GM12878 (cell line): ENCODE data around the gene MCTP2. TPM values are rescaled to one million over a fixed set of nuclear protein-coding genes. Genes with fewer than 3 reads are reported as not detected.
"Not testable (repeated sequence)": the region's sequence is repeated elsewhere in the genome, so short reads cannot be mapped to it uniquely, and the experiment has no call there.

Source experiments
- ATAC-seq: fragments of 200-7000 bp; cut with Tn5 transposase; 3 replicates; pipeline ENCODE4 v1.9.1; 2020; ENCODE audit warnings: mild to moderate bottlenecking, moderate library complexity
- BruUV-seq: library from RNA; stranded (reverse); fragments of 400-500 nt; replicated peaks from 2 replicates; lab custom pipeline; 2021; lab: Mats Ljungman, UMichigan
- CTCF ChIA-PET: fragments of 300-600 bp; sonication (Branson Sonifier 250); formaldehyde crosslinking; extraction: SDS; loops from one replicate; lab custom pipeline; 2021; ENCODE audit warnings: inconsistent platforms; lab: Yijun Ruan, JAX
- POLR2A ChIA-PET: fragments of 350-600 bp; formaldehyde crosslinking; extraction: SDS; loops from one replicate; lab custom pipeline; 2021; ENCODE audit warnings: inconsistent platforms; lab: Charles Lee
- RAD21 ChIA-PET: fragments of 300-600 bp; sonication (Branson Sonifier 250); formaldehyde crosslinking; loops from one replicate; lab custom pipeline; 2023; ENCODE audit warnings: antibody characterized with exemption; ENCODE audit not compliant: unreplicated experiment; lab: Charles Lee
- SMC1A ChIA-PET: fragments of 300-600 bp; sonication (Branson Sonifier 250); formaldehyde crosslinking; loops from one replicate; lab custom pipeline; 2023; ENCODE audit not compliant: unreplicated experiment, uncharacterized antibody; lab: Charles Lee
- DNase-seq: peaks from one replicate; pipeline ENCODE4 v3.0.0-alpha.2; 2011; ENCODE audit warnings: low read depth, low spot score
- FAIRE-seq: peaks from 3 replicates; lab custom pipeline; 2011; peaks lifted over from hg19 to GRCh38; lab: Jason Lieb, UNC
- H2AFZ ChIP-seq: 2 replicates; pipeline ENCODE4 v1.6.0; 2011; ENCODE audit warnings: low read depth, low read length, control low read depth; ENCODE audit not compliant: control insufficient read depth
- H3K27ac ChIP-seq: 2 replicates; pipeline ENCODE4 v1.5.1; 2011; ENCODE audit warnings: control low read depth; ENCODE audit not compliant: control insufficient read depth, insufficient read depth
- H3K27me3 ChIP-seq, 2 experiments: replicated peaks in 1 of 2; 2 replicates each; pipeline versions ENCODE4 v1.6.0 to v1.6.1; 2011; ENCODE audit warnings: low read length in 1 of 2; ENCODE audit not compliant: control insufficient read depth in 2 of 2, insufficient read depth in 2 of 2
- H3K36me3 ChIP-seq, 2 experiments: 2 replicates each; pipeline ENCODE4 v1.5.1; 2011; ENCODE audit warnings: low read length in 1 of 2; ENCODE audit not compliant: control insufficient read depth in 2 of 2, insufficient read depth in 2 of 2
- H3K4me1 ChIP-seq: 2 replicates; pipeline ENCODE4 v1.6.1; 2011; ENCODE audit warnings: mild to moderate bottlenecking, low read length, moderate library complexity, mixed read lengths; ENCODE audit not compliant: control insufficient read depth, insufficient read depth
- H3K4me2 ChIP-seq: 2 replicates; pipeline ENCODE4 v1.6.0; 2011; ENCODE audit warnings: control low read depth; ENCODE audit not compliant: control insufficient read depth, insufficient read depth
- H3K4me3 ChIP-seq: fragments of 200-600 bp; sonication (generic); 2 replicates; pipeline ENCODE4 v1.5.1; 2016
- H3K79me2 ChIP-seq: 2 replicates; pipeline ENCODE4 v1.6.0; 2011; ENCODE audit warnings: low read length; ENCODE audit not compliant: control insufficient read depth, insufficient read depth
- H3K9ac ChIP-seq: 2 replicates; pipeline ENCODE4 v1.8.0; 2011; ENCODE audit warnings: low read length, control low read depth, mixed read lengths; ENCODE audit not compliant: control insufficient read depth, insufficient read depth
- H3K9me3 ChIP-seq: replicated peaks from 3 replicates; pipeline ENCODE4 v1.5.1; 2011; ENCODE audit warnings: mild to moderate bottlenecking, low read length; ENCODE audit not compliant: control insufficient read depth, insufficient read depth
- H4K20me1 ChIP-seq: 2 replicates; pipeline ENCODE4 v1.6.0; 2011; ENCODE audit not compliant: control insufficient read depth, insufficient read depth
- BMI1 ChIP-seq: fragments of 450-650 bp; IDR thresholded peaks from 2 replicates; pipeline ENCODE4 v1.6.1; 2016; ENCODE audit warnings: mild to moderate bottlenecking, moderate library complexity, borderline replicate concordance
- CHD1 ChIP-seq: IDR thresholded peaks from 2 replicates; pipeline ENCODE4 v1.6.1; 2012; ENCODE audit warnings: low read depth, low read length, improper control_type of control experiment
- CREM ChIP-seq: IDR thresholded peaks from 2 replicates; pipeline ENCODE4 v1.6.1; 2014; ENCODE audit warnings: antibody characterized with exemption, low read depth
- E2F8 ChIP-seq: fragments of 450-650 bp; IDR thresholded peaks from 2 replicates; pipeline ENCODE4 v1.6.1; 2018; ENCODE audit warnings: mild to moderate bottlenecking, low read depth, moderate library complexity; ENCODE audit not compliant: partially characterized antibody
- EGR1 ChIP-seq, 2 experiments: IDR thresholded peaks; 1 replicate in 1 of 2; 2 replicates in 1 of 2; pipeline ENCODE4 v1.6.1; 2011 to 2012; ENCODE audit warnings: low read depth in 2 of 2, low read length in 2 of 2, borderline replicate concordance in 1 of 2, mild to moderate bottlenecking in 1 of 2, moderate library complexity in 1 of 2
- GATAD2B ChIP-seq: fragments of 450-650 bp; conservative IDR thresholded peaks from 2 replicates; pipeline ENCODE4 v1.6.1; 2017; ENCODE audit warnings: low read depth, mild to moderate bottlenecking, moderate library complexity
- HDAC2 ChIP-seq: fragments of 200-600 bp; sonication (generic); IDR thresholded peaks from 2 replicates; pipeline ENCODE4 v1.6.1; 2017
- IKZF2 ChIP-seq, 2 experiments: fragments of 450-650 bp; IDR thresholded peaks; 2 replicates each; pipeline ENCODE4 v1.6.1; 2017; ENCODE audit warnings: mild to moderate bottlenecking in 2 of 2, moderate library complexity in 2 of 2
- LARP7 ChIP-seq: fragments of 450-650 bp; IDR thresholded peaks from 2 replicates; pipeline ENCODE4 v1.6.1; 2017; ENCODE audit warnings: mild to moderate bottlenecking
- NFXL1 ChIP-seq: fragments of 450-650 bp; IDR thresholded peaks from 2 replicates; pipeline ENCODE4 v1.6.1; 2017; ENCODE audit warnings: antibody characterized with exemption, mild to moderate bottlenecking, borderline replicate concordance
- PAX8 ChIP-seq: fragments of 450-650 bp; IDR thresholded peaks from 2 replicates; pipeline ENCODE4 v1.6.1; 2017; ENCODE audit warnings: mild to moderate bottlenecking, moderate library complexity
- SUPT20H ChIP-seq: IDR thresholded peaks from 2 replicates; pipeline ENCODE4 v1.6.1; 2011; ENCODE audit warnings: low read depth, mild to moderate bottlenecking, low read length, moderate library complexity, borderline replicate concordance; ENCODE audit not compliant: control insufficient read depth
- ZBED1 ChIP-seq: IDR thresholded peaks from 2 replicates; pipeline ENCODE4 v1.6.1; 2016; ENCODE audit warnings: borderline replicate concordance
- ZZZ3 ChIP-seq: IDR thresholded peaks from 2 replicates; pipeline ENCODE4 v1.6.1; 2011; ENCODE audit warnings: low read depth; ENCODE audit not compliant: control insufficient read depth, insufficient read length
- whole genome bisulfite sequencing: methylation state at CpG from one replicate; pipeline ENCODE4 v1.1.6; 2016; ENCODE audit warnings: low lambda C conversion rate; ENCODE audit not compliant: insufficient replicate concordance, insufficient coverage; ENCODE audit errors: missing lambda C conversion rate; 5-methylcytosine and 5-hydroxymethylcytosine counted together
- in situ Hi-C: fragments of 300-500 bp; cut with MboI; formaldehyde crosslinking; loops from 9 replicates; pipeline ENCODE4 v1.14.3; 2018; ENCODE audit warnings: mixed read lengths
- intact Hi-C: fragments of 100-400 bp; cut with micrococcal nuclease; formaldehyde crosslinking; loops from one replicate; pipeline ENCODE4 v1.14.2; 2022; ENCODE audit not compliant: unreplicated experiment
- polyA plus RNA-seq, 11 experiments: library from polyadenylated mRNA; depleted of rRNA in 4 of 11; unstranded in 6 of 11; stranded (reverse) in 5 of 11; fragments of >200 nt; fragmentation: Nextera tagmentation in 4 of 11; fragmentation: Illumina TruSeq in 1 of 11; extraction: Ambion mirVana in 4 of 11; extraction: Trizol in 1 of 11; gene quantifications; 1 replicate in 1 of 11; 2 replicates in 10 of 11; pipeline versions ENCODE4 v1.2.1 to v1.2.3, GENCODE V29; 2011 to 2016; ENCODE audit warnings: inconsistent platforms in 2 of 11, missing spikeins in 2 of 11, low read depth in 1 of 11
- total RNA-seq, 4 experiments: library from RNA; depleted of rRNA in 3 of 4; stranded (reverse); fragments of >200 nt in 3 of 4; fragmentation: Illumina TruSeq in 1 of 4; extraction: Trizol in 1 of 4; gene quantifications; 2 replicates each; pipeline versions ENCODE4 v1.2.1 to v1.2.3, GENCODE V29; 2013 to 2021
- TF ChIP-seq, protein P1 (sequence below): IDR thresholded peaks from 2 replicates; pipeline ENCODE4 v1.6.1; 2011; ENCODE audit warnings: low read depth, mild to moderate bottlenecking, low read length, moderate library complexity, borderline replicate concordance; ENCODE audit errors: extremely low read depth

MCTP2 gene
- total and polyA plus RNA-seq, 10 of the 15 experiments (the other 5 are each of a cell fraction or from before 2014, with no cell fraction given) = 0.24 to 48.5 (median 0.88) TPM

DNA sequence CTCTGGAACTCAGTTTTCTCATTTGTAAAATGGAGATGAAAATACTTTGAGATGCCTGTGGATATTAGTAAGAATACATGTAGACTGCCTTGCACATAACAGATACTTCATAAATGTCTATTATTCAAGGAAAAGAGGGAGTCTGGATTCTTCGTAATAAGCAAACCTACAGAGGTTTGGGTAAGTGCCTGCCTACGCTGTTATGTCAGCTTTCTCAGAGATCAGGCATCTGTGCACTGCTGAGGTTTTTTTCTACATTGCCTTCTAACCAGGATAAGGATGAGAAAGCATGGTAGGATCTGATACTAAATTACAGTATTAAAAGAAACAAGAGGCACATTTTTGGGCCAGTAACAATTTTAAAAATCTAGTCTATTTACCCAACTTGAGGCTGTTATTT is 10.9 kb downstream of the MCTP2 start:
- no peak for DNase-seq
- FAIRE-seq = no peak
- WGBS = 88% methylated on average over 2 of the region's 2 CpGs
- H3K79me2 ChIP-seq = no peaks in the 10 kb centered on the region; the same call in 1 of the 2 replicates
- TF ChIP-seq NFXL1 = no peak
- TF ChIP-seq LARP7 = no peak
- no peak for TF ChIP-seq GATAD2B
- TF ChIP-seq PAX8 = no peak
- TF ChIP-seq ZZZ3 = no peak
- TF ChIP-seq CHD1 = no peak
- no peak for TF ChIP-seq E2F8
- no peak for TF ChIP-seq CREM
- TF ChIP-seq SUPT20H = no peak
- TF ChIP-seq, protein P1, sequence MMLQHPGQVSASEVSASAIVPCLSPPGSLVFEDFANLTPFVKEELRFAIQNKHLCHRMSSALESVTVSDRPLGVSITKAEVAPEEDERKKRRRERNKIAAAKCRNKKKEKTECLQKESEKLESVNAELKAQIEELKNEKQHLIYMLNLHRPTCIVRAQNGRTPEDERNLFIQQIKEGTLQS = no peak
- no peak for TF ChIP-seq BMI1
- no peak for TF ChIP-seq ZBED1
- TF ChIP-seq IKZF2 (IDR thresholded peaks at IDR 0.05) = no peak
- TF ChIP-seq EGR1 (IDR thresholded peaks at IDR 0.05; ENCODE audit: borderline replicate concordance in 1 of 2, low read depth in 2 of 2, low read length in 2 of 2) = no peak
- no peak for TF ChIP-seq HDAC2
- no peak for ATAC-seq
- ChIA-PET RAD21 (interaction anchor here (1.0 to 2.6 kb wide), 3 partner anchors 14 to 81 kb away, joined by 4 to 6 read pairs (median 5); no protein-coding TSS in a partner anchor), SMC1A (interaction anchor here (0.9 to 5.7 kb wide), 5 partner anchors 8 to 78 kb away, joined by 3 to 82 read pairs (median 3); partner anchors contain the start of gene MCTP2), CTCF (interaction anchor here (1.4 kb wide), 1 partner anchor 46 kb away, joined by 3 read pairs; no protein-coding TSS in a partner anchor), POLR2A (interaction anchor here (0.6 to 1.7 kb wide), 3 partner anchors 12 to 56 kb away, joined by 3 to 8 read pairs (median 4); no protein-coding TSS in a partner anchor)
- no peak overlapping the region for H3K4me3 ChIP-seq
- H3K27me3 ChIP-seq = no peaks in the 10 kb centered on the region
- no peak overlapping the region for H3K4me2 ChIP-seq
- no peaks in the 10 kb centered on the region for H4K20me1 ChIP-seq
- in situ Hi-C loops = no loop called here
- H3K27ac ChIP-seq = no peak overlapping the region
- intact Hi-C loops = no loop called here
- H2AFZ ChIP-seq = no peak overlapping the region
- no peaks in the 10 kb centered on the region for H3K9me3 ChIP-seq
- no TSS peak for BruUV-seq
- no peaks in the 10 kb centered on the region for H3K4me1 ChIP-seq
- H3K36me3 ChIP-seq = no peaks in the 10 kb centered on the region
- H3K9ac ChIP-seq = no peak overlapping the region

DNA sequence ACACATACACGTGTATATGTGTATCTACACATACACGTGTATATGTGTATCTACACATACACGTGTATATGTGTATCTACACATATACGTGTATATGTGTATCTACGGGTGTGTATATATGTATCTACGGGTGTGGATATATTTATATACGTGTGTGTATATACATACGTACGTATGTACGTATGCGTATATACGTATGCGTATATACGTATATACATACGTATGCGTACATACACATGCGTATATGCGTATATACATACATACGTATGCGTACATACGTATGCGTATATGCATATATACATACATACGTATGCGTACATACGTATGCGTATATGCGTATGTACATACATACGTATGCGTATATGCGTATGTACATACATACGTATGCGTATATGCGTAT is 11.6 kb downstream of the MCTP2 start:
- H3K4me1 ChIP-seq, H3K9ac ChIP-seq, in situ Hi-C loops, intact Hi-C loops, CTCF ChIA-PET, DNase-seq, H3K36me3 ChIP-seq, H3K9me3 ChIP-seq, H3K4me3 ChIP-seq, H3K79me2 ChIP-seq, H3K4me2 ChIP-seq, POLR2A ChIA-PET, RAD21 ChIA-PET, H3K27me3 ChIP-seq, BruUV-seq, H2AFZ ChIP-seq, H4K20me1 ChIP-seq, FAIRE-seq, H3K27ac ChIP-seq, ATAC-seq: not testable (repeated sequence)
- 88% methylated on average over 17 of the region's 33 CpGs for WGBS
- SMC1A ChIA-PET = interaction anchor here (5.6 kb wide), 1 partner anchor 12 kb away, joined by 68 read pairs; the partner anchor contains the start of gene MCTP2
